ENCODE measurements around the gene MAN1A1. TPM values are rescaled to one million over a fixed set of nuclear protein-coding genes. Genes with fewer than 3 reads are reported as not detected.
A peak's percentile ranks its signal among the peaks of the same experiment; 100 is the strongest.
"Not testable (repeated sequence)": the region's sequence is repeated elsewhere in the genome, so short reads cannot be mapped to it uniquely, and the experiment has no call there.

The MAN1A1 gene
- 35.4 and 48.1 TPM in 2 replicates for total RNA-seq

DNA sequence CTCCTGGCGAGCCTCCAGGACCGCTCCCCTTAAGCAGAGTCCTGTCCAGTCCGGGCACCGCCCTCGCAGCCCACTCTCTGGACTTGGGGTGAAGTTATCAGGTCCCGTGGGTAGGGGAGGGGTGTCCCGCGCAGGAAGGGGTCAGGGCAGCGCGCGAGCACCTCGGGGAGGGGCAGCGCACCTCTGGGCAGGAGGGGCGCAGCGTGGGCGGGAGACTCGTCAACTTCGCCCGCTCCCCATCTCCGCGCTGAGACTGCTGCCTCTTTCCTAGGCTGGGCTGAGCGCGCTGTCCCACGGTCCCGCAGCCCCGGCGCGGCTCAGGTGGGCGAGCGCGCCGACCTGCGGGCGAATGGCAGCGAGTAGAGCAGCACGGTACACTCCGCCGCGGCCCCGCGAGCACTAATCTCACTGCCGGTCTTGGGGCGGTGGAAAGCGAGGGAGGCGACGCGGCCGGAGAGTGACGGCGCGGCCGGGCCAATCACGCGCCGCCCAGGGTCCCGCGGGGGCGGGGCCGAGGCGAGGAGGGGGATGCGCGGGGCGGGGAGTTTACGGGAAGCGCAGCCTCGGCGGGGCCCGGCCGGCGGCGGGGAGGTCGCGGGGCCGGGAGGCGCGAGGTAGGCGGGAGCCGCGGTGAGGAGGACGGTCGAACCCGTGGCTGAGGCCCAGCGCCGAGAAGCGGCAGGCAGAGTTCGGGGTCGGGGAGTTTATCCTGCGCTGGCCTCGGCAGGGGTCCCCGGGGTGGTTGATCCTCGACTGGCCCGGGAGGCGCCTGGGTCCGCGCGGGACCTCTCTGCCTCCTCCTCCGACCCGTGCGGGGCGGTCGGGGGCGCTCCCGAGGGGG is at the start of gene MAN1A1:
TSS of gene MAN1A1 (minus strand) at position 401 of the 841 bp plus-strand sequence. CDS start 696 bp downstream, outside the sequence.
- no peak for DNase-seq (ENCODE audit: extremely low read depth, low read depth, low spot score)

DNA sequence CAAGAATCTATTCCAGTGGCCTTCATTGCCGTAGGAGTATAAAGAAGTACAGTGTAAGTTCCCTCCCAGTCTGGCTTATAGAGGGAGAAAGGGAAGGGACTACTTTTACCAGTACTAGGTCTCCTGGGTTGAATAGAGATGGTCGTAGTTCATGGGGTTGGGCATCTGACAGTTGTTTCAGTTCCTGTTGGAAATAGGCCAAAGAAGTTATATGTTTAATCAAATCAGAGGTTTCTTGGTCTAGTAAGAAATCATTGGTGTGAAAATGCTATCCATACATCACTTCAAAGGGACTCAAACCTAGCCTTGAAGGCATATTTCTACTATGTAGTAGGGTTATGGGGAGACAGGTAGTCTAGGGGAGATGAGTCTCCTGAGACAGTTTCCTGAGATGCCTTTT is 45.6 kb upstream of the MAN1A1 start:
- DNase-seq (ENCODE audit: extremely low read depth, low read depth, low spot score), result no peak

DNA sequence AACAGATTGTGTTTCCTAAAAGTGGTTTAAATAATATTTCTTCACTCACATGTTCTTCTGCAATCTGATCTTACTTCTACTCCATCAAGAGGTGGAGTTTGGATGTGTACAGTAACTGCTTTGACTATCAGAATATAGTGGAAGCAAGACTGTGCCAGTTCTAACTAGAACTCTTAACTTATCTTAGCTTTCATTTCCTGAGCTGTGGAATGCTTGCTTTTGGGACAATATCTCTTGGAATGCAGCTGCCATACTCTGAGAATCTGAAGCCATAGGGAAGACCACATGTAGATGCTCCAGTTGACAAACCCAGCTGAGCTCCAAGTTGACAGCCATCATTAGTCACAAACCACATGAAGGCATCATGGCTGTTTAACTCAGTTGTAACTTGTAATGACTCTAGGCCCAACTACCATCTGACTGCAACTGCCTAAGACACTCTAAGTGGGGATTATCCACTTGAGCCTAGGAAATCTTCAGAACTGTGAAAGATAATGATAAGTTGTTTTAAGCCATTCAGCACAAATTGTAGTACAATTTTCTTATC is 40.8 kb upstream of the MAN1A1 start:
- no peak for DNase-seq (ENCODE audit: extremely low read depth, low read depth, low spot score)

- DNase-seq (ENCODE audit: extremely low read depth, low read depth, low spot score), result no peak
Measured at GRCh38 chr6:119385994-119386393, 36.4 kb upstream of the MAN1A1 start.

- DNase-seq (ENCODE audit: extremely low read depth, low read depth, low spot score), result no peak
Measured at GRCh38 chr6:119384444-119384843, 34.9 kb upstream of the MAN1A1 start.

- DNase-seq (ENCODE audit: extremely low read depth, low read depth, low spot score), result no peak
Measured at GRCh38 chr6:119379809-119380208, 30.2 kb upstream of the MAN1A1 start.

DNA sequence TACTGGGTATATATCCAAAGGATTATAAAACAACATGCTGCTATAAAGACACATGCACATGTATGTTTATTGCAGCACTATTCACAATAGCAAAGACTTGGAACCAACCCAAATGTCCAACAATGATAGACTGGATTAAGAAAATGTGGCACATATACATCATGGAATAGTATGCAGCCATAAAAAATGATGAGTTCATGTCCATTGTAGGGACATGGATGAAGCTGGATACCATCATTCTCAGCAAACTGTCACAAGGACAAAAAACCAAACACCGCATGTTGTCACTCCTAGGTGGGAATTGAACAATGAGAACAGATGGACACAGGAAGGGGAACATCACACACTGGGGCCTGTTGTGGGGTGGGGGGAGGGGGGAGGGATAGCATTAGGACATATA is 27.5 kb upstream of the MAN1A1 start:
- not testable (repeated sequence) for DNase-seq (ENCODE audit: extremely low read depth, low read depth, low spot score)

DNA sequence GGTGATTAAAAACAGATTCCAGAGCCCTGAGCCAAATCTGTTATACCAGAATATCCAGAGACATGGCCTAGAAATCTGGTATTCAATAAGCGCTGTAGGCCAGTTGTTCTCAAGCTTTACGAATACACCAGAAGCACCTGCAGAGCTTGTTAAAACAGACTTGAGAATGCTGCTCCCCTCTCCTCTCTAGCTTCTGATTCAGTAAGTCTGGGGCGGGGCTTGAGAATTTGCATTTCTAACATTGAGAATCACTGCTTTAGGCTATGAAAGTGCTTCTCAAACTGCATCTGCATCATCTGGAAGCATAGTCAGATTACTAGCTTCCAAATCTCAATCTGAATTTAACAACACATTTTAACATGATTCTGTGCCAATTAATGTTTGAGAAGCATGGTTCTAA is 20.5 kb upstream of the MAN1A1 start:
- DNase-seq (ENCODE audit: extremely low read depth, low read depth, low spot score), result no peak

DNA sequence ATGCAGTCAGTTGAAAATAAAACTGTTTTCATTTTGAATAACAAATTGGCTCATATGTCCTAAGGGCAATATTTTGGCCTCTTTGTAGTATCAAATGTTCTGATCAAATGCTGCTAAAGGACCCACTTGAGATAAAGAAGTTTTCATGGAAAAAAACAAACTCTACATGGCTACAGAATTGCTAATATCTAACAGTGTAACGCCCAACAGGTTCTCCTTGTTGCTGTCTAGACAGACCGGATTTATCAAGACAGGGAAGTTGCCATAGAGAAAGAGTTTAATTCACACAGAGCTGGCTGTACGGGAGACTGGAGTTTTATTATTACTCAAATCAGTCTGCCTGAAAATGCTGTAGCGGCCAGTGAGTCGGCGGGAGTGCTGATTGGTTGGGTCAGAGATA is 19.4 kb upstream of the MAN1A1 start:
- no peak for DNase-seq (ENCODE audit: extremely low read depth, low read depth, low spot score)

DNA sequence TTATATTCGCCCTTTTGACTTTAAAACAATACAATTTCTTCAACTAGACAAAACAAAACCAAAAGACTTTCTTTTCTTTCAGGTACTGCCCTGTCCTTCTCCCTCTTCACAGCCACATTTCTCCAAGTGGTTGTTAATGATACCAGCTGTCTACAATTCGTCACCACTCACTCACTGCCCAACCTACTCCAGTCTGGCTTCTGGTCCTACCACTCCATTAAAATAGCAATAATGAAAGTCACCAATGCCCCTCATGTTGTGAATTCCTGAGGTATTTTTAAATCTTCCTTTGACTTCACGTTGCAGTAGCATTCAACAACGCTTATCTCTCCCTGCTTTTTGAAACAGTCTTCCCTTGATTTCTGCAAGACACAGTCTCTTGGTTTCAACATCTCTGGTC is 11.6 kb upstream of the MAN1A1 start:
- no peak for DNase-seq (ENCODE audit: extremely low read depth, low read depth, low spot score)

DNA sequence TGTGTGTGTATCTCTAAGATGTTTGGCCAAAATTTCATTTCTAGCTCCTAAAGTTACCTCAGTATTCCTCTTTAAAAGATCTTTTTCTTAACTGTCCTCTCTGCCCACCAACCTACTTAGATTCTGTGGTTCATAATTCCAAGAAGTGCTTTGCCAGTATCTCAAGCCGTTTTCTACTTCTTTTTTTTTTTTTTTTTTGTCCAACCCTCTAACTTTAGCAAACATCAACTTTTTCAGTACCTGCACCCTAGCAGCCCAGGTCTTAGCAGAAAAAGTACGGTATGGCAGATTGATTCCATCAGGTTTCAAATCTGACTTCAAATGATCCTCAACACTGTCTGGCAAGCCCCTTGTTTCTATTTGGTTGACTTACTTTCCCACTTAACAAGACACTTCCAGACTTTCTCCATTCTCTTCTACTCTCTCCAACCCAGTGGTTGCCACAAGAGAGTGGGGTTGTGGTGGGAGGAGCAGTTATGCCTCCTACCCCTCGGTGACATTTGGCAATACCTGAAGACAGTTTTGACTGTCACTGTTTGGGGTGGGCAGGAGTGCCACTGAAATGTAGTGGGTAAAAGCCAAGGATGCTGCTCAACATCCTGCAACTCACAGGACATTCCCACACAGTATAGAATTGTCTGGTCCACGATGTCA is 10.8 kb upstream of the MAN1A1 start:
- DNase-seq (ENCODE audit: extremely low read depth, low read depth, low spot score), result no peak

DNA sequence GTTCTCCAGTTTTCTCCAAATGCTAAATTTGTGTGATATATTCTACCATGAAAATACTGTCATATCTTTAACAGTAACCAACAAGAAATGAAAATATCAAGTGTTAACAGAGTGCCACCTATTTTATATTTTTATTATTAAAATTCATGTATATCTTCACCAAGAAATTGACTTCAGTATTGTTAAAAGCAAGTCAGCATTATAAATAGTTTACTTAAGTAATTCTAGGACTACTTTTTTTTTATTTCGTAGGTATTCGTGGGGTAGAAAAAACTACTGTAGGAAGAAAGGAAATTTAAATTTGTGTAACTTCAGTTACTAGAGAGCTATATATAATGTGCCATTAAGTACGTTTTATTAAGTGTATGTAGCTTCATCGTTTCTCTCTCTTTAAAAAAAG is 6.3 kb upstream of the MAN1A1 start:
- DNase-seq (ENCODE audit: extremely low read depth, low read depth, low spot score), result no peak

DNA sequence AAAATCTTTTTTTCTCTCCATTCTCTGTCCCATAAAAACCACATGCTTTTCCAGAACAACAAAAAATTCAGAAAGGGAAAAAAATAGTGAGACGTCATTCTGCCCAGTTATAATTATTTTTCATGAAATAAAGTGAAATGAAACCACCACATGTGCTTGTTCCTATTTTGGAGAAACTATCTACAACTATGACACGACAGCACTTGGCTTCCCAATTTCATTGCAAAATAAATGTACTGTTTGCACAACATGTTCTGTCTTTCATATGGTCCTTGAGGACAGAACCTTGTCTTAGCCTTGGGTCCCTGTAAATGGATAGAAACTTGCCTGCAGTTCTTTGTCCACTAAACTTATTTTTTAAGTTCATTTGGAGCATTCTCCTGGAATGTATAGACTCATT is 5.6 kb upstream of the MAN1A1 start:
- no peak for DNase-seq (ENCODE audit: extremely low read depth, low read depth, low spot score)

DNA sequence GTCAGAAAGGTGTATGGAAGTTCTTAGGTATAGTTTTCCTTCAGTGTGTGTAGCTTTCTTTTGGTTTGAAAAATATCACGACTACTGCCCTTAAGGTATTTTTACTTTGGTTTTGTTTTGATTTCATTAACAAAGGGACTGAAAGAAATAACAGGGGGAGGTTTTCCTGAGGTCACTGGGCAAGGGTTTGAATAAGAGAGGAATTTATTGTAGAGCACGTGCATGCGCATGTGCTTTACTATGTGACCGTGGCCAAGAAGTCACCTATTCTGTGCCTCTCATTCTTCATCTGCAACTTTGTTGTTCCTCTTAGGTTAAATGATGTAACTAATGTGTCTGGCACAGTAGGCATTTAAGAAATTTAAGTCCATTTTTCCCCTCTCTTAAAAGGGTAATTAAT is 4.1 kb upstream of the MAN1A1 start:
- DNase-seq (ENCODE audit: extremely low read depth, low read depth, low spot score), result no peak

GRCh38 chr6:119352001-119352400 is 2.4 kb upstream of the MAN1A1 start:
- no peak for DNase-seq (ENCODE audit: extremely low read depth, low read depth, low spot score)

- no peak for DNase-seq (ENCODE audit: extremely low read depth, low read depth, low spot score)
Measured at GRCh38 chr6:119350952-119351372, 1.4 kb upstream of the MAN1A1 start.

GRCh38 chr6:119350202-119350951 is 816 bp upstream of the MAN1A1 start:
- DNase-seq (ENCODE audit: extremely low read depth, low read depth, low spot score), result peak; percentile 39

DNA sequence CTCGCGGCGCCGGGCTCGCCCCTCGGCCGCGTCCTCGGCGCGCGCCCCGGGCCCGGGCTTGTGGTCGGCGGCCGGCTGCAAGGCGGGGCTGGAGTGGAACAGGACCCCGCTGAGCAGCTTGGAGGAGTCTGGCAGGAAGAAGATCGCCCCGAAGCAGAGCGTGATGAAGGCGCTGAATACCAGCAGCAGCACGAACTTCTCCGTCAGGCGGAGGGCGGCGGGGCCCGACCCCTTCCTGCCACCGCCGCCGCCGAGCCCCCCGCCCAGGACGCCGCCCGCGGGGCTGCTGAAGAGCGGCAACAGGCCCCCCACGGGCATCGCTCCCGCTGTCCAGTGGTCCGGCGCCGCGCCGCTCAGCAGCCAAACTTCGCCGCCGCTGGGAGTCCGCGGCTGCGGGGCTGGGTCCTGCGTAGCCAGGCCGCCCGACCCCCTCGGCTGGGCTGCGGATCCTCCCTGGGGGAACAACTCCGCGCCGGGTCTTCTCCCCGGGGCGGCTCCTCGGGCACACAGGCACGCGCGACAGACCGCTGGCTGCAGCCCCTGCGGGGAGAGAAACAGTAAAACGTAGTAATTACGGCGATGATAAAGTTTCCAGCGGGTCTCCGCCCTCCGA is 707 bp downstream of the MAN1A1 start:
- no peak for DNase-seq (ENCODE audit: extremely low read depth, low read depth, low spot score)

GRCh38 chr6:119348096-119348747 is 1.3 kb downstream of the MAN1A1 start:
- DNase-seq (ENCODE audit: extremely low read depth, low read depth, low spot score), result no peak

- no peak for DNase-seq (ENCODE audit: extremely low read depth, low read depth, low spot score)
Measured at GRCh38 chr6:119347466-119348095, 2.0 kb downstream of the MAN1A1 start.
